Retinal pigment epithelial cell (primary cell): ENCODE data around the gene VEPH1.
A peak's percentile ranks its signal among the peaks of the same experiment; 100 is the strongest.

Experiments used
- DNase-seq: peaks from one replicate; pipeline ENCODE4 v3.0.0-alpha.2; 2010; ENCODE audit warnings: low read depth
- H3K4me3 ChIP-seq: 2 replicates; pipeline ENCODE4 v1.5.1; 2011; ENCODE audit warnings: mild to moderate bottlenecking, low read length, control low read depth, moderate library complexity
- CTCF ChIP-seq: conservative IDR thresholded peaks from 2 replicates; pipeline ENCODE4 v1.5.1; 2011; ENCODE audit warnings: low read depth, low read length, control low read depth, inconsistent platforms

Gene VEPH1

GRCh38 chr3:157502916-157503595, at the start of gene VEPH1:
TSS of gene VEPH1 (minus strand) at chr3:157503416. CDS start at chr3:157495349, 8,067 bp downstream.
- DNase-seq: no peak
- TF ChIP-seq CTCF: no peak
- peak within 1 kb of the TSS; percentile 17 for H3K4me3 ChIP-seq

GRCh38 chr3:157551961-157552360, 48.7 kb upstream of the VEPH1 start:
- DNase-seq: no peak
- no peak for TF ChIP-seq CTCF
- no peak overlapping the region for H3K4me3 ChIP-seq

- TF ChIP-seq CTCF: no peak
- H3K4me3 ChIP-seq: no peak overlapping the region
- no peak for DNase-seq
Observed at GRCh38 chr3:157549498-157549897, 46.3 kb upstream of the VEPH1 start.

GRCh38 chr3:157544501-157545130, 41.4 kb upstream of the VEPH1 start:
- DNase-seq: no peak
- H3K4me3 ChIP-seq: no peak overlapping the region
- no peak for TF ChIP-seq CTCF

- peak overlapping the region; percentile 58 for H3K4me3 ChIP-seq
- DNase-seq: no peak
- no peak for TF ChIP-seq CTCF
Observed at GRCh38 chr3:157543501-157544035, 40.4 kb upstream of the VEPH1 start.

- TF ChIP-seq CTCF: peak; percentile 36
- no peak for DNase-seq
- peak overlapping the region; percentile 58 for H3K4me3 ChIP-seq
Observed at GRCh38 chr3:157542711-157543500, 39.7 kb upstream of the VEPH1 start.
